ENCODE results near the gene USP30.
"Not testable (repeated sequence)": the region's sequence is repeated elsewhere in the genome, so short reads cannot be mapped to it uniquely, and the experiment has no call there.

The USP30 gene, protein sequence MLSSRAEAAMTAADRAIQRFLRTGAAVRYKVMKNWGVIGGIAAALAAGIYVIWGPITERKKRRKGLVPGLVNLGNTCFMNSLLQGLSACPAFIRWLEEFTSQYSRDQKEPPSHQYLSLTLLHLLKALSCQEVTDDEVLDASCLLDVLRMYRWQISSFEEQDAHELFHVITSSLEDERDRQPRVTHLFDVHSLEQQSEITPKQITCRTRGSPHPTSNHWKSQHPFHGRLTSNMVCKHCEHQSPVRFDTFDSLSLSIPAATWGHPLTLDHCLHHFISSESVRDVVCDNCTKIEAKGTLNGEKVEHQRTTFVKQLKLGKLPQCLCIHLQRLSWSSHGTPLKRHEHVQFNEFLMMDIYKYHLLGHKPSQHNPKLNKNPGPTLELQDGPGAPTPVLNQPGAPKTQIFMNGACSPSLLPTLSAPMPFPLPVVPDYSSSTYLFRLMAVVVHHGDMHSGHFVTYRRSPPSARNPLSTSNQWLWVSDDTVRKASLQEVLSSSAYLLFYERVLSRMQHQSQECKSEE

DNA sequence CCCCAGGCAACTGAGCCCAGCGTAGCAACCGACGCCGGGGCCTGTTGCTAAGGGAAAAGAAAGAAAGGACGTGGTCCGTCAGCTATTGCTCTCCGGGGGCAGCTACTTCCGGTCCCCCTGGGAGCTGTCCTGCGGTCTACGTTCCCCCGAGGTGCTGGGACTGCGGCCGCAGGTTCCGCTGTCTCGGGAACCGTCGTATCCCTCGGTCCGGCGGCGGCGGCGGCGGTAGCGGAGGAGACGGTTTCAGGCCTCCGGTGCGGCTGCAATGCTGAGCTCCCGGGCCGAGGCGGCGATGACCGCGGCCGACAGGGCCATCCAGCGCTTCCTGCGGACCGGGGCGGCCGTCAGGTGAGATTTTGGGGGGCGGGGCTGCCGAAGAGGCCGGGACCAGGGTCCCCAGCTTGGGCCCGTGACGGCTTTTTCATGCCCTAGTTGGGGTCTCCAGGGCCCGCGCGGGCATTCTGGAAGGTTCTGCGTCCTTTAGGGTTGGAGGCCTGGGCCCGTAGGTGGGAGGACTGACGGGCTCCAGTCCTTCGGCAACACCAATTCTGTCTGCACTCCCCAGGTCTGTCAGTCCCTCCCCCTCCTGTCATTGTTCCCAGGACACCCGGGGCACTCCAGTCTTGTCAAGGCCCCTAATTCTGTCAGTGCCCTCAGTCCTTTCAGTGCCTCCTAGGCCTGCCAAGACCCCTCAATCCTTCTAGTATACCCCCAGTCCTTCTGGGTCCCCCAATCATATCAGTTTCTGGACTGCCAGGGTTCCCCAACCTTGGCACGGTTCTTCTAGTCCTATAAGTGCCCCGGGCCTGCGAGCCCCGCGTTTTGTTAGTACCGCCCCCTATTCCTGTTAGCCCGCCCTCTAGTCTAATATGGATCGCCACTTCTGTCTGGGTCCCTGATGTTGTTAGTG lies at the start of gene USP30:
USP30 (plus strand) TSS at position 163 of the 910 bp plus-strand sequence; CDS start at position 266, 103 bp downstream.
- peak; percentile 73 to 74 for DNase-seq (ENCODE audit: low read depth in 2 of 2)

DNA sequence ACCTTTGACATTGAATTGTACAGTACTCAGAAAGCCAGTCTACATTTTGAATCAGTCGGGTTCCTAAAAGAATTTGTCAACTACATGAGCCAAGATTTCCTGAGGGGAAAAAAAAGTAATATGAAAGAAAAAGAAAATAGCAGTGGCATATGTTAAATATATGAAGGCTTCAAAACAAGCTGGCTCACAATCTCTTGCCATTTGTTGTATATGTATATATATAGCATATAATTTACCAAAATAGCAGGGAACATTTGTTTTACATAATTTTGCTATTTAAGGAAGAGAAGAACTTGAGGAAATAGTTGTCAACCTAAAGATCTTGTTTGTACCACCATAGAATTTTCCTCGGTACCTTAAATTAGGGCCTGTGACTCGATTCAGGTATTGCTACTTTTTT lies 48.4 kb upstream of the USP30 start:
- no peak for DNase-seq (ENCODE audit: low read depth in 2 of 2)

DNA sequence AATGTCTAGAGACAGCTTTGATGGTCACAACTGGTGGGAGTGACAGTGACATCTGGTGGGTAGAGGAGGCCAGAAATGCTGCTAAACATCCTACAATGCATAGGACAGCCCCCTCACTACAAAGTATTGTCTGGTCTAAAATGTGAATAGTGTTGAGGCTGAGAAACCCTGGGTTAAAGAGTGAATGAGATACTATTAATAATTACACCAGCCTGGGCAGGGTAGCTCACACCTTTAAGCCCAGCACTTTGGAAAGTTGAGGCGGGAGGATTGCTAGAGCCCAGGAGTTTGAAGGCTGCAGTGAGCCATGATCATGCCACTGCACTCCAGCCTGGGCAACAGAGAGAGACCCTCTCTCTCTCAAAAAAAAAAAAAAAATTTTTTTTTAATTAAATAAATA lies 42.6 kb upstream of the USP30 start:
- DNase-seq (ENCODE audit: low read depth in 2 of 2): no peak

DNA sequence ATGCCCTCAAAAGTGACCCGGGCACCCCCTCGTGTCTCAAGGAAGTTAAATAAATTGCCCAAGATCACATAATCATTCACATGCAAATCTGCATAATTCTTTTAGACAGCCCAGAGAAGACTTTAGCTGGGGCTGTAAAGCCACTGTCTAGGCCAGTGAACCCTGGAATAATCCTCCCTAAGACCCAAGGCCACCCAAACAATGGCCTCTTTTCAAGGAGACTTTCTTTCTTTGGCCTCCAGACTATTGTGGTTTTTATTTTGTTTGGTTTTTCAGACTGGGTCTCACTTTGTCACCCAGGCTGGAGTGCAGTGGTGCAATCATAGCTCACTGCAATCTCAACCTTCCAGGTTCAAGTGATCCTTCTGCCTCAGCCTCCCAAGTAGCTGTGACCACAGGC lies 42.1 kb upstream of the USP30 start:
- DNase-seq (ENCODE audit: low read depth in 2 of 2): no peak

DNA sequence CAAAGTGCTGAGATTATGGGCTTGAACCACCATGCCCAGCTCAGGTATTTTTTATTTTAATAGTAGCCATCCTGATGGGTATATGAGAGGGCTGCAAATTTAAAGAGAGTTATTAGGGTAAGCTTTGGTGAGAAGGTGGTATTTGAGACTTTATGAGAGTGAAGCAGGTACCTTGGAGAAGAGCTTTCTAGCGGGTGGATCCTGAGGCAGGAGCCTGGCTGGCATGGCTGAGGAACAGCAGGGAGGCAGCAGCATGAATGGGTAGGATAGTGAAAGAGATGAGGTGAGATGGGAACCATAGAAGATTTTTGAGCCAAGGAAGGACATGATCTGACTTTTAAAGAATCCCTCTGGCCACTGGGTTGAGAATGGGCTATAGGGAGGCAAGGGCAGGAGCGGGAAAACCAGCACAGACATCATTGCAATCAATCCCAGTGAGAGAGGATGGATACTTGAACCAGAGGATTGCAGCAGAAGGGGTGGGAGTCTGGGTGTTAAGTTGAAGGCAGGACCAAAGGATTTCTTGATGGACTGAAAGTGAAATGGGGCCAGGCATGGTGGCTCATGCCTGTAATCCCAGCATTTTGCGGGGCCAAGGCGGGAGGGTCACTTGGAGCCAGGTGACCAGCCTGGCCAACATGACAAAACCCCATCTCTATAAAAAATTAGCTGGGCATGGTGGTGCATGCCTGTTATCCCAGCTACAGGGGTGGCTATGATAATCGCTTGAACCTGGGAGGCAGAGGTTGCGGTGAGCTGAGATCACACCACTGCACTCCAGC lies 37.2 kb upstream of the USP30 start:
- DNase-seq (ENCODE audit: low read depth in 2 of 2): no peak

DNA sequence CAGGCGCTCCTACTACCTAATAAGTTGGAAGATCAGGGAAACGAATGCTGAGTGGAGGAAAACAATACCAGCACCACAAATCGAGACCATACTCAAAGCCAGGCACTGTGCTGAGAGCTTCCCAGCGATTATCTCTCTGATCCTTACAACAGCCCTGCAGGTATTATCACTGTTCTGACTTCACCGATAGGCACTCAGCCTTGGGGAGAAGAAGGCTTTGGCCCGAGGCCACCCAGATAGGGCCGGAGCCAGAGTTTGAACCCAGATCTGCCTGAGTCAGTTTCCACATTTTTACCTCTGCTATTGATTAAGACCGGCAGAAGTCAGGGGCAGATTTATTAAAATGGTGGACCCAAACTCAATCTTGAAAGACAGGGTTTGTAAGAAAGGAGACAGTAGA lies 36.4 kb upstream of the USP30 start:
- no peak for DNase-seq (ENCODE audit: low read depth in 2 of 2)

DNA sequence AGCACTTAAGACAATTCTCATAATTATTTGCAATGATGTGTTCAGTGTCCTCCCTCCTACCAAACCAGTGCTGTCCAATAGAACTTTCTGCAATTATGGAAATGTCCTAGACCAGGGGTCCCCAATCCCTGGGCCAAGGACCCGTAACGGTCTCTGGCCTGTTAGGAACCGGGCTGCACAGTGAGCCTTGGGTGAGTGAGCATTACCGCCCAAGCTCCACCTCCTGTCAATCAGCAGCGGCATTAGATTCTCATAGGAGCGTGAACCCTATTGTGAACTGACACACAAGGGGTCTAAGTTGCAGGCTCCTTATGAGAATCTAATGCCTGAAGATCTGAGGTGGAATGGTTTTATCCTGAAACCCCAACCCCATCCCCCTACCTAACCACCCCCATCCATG lies 35.4 kb upstream of the USP30 start:
- no peak for DNase-seq (ENCODE audit: low read depth in 2 of 2)

DNA sequence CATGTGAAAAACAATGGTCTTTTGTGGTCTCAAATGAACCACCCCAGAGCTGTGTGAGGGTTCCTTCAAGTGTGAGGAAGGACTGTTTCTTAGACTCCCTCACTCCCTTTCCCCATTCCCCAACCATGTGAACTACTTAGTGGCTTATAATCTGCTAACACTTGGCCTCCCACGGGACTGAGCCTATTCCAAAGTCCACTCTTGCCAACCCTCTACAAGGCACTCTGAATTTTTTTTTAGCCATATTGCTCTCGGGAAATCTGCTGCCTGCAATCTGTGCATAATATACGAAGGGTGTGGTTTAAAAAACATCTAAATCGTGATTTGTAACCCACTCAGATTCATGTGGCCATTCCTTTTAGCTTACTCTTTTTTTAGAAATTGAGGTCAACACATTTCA lies 34.1 kb upstream of the USP30 start:
- no peak for DNase-seq (ENCODE audit: low read depth in 2 of 2)

DNA sequence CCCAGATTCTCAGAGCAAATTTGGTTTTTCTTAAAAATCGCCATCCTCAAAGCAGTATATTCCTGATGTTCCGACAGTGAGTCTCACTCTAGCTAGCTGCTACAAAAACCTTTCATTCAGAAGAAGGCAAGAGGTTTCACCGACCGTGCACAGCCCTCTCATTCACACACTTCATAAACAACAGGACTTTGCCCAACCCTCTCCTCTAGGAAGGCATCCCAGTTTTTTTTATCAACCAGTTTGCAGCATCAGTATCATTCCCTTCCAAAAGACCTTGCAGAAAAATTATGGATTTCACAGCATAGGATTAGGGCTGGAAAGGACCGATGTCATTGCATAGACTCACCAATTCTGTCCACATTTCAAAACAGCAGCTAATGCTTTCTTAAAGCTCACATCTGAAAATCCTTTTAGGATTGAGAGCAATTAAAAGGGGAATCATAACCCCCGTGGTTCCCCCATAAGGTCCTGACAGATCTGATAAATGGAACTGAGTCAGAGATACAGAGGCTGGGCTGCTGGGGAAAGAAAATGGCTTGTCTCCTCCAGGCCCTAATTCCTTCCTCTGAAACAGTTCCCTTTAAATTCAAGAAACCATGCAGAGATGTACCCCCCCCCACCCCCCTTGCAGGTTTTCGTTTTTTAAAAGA lies 32.1 kb upstream of the USP30 start:
- no peak for DNase-seq (ENCODE audit: low read depth in 2 of 2)

DNA sequence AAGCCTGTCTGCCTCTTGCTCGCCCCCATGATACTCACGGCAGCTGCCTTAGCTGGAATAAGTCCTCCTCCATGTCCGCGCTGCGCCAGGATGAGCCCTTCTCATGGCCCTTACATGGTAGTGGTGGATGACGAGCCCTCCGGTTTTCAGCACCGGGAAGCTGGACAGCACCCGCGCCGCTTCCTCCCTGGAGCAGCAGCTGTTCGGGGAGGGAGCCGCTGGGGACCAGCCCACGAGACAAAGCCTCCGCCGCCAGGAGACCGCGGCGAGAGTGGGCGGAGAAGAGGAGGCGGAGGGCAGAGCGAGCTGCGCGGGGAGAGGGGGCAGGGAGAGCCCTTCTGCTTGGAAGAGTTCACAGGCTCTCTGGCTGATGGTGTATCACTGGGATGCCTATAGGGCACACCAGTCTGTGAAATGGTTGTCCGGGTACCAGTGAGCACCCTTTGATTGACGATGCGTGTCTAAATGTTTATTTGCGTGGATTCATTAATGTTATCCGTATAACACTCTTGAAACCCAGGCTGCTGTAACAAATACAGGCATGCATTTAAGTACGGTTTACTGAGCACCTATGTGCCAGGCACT lies 31.5 kb upstream of the USP30 start, which contains the start of gene SVOP:
SVOP (minus strand) TSS at position 273 of the 585 bp plus-strand sequence; CDS start at position 73, 200 bp downstream.
- DNase-seq (ENCODE audit: low read depth in 2 of 2): peak; percentile 36 to 51

DNA sequence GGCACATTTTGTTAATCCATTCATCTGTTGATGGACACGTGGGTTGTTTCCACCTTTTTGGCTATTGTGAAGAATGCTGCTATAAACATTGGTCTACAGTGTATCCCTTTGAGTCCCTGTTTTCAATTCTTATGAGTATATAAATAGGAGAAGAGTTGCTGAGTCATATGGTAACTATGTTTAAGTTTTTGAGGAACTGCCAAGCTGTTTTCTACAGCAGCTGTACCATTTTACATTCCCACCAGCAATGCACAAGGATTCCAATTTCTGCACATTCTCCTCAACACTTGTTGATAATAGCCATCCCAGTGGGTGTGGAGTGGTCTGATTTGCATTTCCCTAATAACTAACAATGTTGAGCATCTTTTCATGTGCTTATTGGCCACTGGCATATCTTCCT lies 24.6 kb upstream of the USP30 start:
- peak; percentile 18 to 23 for DNase-seq (ENCODE audit: low read depth in 2 of 2)

DNA sequence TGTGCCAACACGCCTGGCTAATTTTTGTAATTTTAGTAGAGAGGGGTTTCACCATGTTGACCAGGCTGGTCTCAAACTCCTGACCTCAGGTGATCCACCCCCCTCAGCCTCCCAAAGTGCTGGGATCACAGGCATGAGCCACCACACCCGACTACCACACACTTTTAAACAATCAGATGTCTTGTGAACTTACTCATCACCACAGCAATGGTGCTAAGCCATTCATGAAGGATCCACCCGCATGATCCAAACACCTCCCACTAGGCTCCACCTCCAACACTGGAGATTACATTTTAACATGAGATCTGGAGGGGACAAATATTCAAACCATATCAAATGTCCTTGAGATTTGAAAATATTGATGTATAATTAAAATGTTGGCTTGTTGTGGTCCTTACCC lies 23.8 kb upstream of the USP30 start:
- not testable (repeated sequence) for DNase-seq (ENCODE audit: low read depth in 2 of 2)

DNA sequence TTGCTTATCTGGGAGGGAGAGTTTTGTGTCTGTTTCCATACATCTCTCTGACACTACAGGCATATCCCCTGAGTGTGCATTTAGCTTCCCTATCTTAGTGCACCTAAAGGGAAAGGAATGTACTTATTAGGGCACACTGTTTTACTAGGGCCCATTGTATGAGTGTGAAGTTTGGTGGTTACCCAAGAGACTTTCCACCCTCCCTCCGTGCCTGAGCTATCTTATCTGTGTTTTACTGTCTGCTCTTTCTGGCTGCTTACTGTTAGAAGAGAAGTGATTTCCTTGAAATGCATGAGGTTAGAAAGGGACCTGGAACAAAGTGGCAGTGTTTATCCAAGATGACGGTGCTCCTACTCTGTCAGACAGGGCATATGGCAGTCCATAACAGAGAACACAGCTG lies 23.0 kb upstream of the USP30 start:
- no peak for DNase-seq (ENCODE audit: low read depth in 2 of 2)

DNA sequence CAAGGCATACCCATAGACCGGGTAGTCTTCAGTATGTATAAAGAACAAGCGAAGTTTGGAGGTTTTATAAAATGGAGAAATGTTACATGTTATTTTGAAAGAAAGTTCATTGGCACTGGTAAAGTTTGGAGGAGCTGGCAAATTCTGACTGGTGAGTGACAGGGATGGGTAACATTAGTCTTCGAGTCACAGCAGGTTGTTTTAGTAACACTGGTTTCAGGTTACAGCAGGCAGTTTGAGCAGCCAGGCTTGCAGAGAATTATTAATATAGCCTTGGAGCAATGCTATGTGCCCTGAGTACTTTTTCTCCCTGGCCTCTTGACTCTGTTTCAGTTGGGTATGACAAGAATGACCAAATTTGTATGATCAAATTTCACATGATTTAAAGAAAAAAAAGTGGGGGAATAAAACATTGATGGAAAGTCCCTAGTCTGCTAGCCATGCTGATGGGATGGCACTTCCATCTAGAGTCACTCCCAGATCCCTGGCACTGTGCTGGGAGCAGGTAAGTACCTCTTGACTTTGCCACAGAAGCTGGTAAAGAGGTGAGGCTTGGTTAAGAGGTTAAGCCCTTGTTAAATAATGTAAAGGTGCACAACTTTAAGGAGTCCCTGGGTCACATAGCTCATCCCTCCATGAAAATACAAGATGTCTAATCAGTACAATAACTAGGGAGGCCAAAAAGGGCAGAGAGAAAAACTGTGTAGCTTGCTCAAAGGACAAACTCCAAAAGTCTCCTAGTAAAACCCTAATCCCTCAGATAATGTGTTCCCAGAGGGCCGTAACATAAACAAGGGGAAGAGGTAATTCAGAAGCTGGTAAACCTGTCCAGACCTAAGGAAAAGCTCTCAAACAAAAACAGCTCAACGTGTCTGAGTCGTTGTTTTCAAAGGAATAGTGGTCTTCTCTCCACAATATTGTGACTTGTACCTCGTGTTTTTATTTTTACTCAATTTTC lies 18.9 kb upstream of the USP30 start:
- no peak for DNase-seq (ENCODE audit: low read depth in 2 of 2)

DNA sequence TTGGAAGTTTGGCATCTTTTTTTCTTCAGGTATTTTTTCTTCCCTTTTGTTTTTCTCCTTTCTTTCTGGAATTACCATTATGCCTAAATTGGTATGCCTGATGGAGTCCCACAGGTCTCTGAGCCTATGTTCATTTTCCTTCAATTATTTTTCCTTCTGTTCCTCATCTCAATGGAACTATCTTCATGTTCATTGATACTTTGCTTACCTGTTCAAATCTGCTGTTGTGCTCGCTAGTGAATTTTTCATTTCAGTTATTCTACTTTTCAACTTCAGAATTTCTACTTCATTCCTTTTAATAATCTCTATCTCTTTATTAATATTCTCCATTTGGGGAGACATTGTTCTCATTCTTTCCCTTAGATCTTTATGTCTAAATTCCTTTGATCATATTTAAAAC lies 15.4 kb upstream of the USP30 start:
- no peak for DNase-seq (ENCODE audit: low read depth in 2 of 2)

DNA sequence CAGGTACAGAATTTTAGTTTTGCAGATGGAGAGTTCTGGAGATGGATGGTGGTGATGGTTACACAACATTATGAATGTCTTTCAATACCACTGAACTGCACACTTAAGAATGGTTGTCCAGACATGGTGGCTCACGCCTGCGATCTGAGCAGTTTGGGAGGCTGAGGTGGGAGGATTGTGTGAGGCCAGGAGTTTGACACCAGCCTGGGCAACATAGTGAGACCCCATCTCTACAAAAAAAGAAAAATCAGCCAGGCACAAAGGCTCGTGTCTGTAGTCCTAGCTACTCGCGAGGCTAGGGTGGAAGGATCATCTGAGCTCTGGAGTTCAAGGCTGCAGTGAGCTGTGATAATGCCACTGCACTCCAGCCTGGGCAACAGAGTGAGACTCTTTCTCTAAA lies 8.1 kb upstream of the USP30 start:
- DNase-seq (ENCODE audit: low read depth in 2 of 2): no peak

DNA sequence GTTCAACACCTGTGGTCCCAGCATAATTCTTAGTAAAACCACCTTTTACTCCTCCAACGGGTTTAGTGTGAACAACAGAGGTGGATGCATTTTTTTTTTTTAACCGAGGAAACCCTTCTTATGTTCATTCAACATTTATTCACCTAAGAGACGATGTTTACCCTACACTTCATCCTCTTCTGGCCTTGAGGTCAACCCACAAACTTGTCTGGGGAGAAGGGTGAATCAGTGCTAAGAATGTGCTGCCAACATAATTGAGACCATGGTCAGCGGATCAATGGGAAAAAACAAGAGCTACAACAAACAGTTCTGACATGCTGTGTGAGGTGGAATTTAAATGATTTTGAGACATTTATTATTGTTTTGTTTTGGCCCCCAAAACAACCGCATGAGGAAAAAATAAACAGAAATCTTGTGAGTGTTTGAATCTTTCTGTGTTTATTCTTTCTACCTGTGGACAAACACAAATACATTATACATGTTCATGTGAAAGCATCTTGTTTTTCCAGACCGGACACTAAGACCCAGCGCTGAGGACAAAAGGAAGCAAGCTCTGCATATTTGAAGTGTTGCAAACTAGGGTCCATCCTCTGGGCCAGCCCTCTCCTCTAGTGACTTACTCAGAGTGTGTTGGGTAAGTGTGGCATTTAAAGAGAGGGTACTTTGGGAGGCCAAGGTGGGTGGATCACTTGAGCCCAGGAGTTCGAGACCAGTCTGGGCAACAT lies 5.1 kb upstream of the USP30 start:
- no peak for DNase-seq (ENCODE audit: low read depth in 2 of 2)

DNA sequence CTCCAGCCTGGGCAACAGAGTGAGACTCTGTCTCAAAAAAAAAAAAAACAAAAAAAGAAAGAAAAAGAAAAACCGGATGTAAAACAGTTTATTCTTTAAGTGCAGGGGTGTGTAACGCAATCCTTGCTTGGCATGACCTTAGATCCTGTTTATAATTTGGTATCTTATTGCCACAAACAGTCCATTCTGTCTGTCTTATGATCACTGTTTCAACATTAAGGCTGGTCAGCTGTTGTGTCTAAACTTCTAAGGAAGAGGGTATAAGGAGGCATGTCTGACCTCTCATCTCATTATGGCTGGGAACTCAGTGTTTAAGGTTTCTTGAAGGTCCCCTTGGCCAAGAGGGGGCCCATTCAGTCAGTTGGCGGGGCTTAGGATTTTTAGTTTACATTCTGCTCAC lies 3.7 kb upstream of the USP30 start:
- not testable (repeated sequence) for DNase-seq (ENCODE audit: low read depth in 2 of 2)

DNA sequence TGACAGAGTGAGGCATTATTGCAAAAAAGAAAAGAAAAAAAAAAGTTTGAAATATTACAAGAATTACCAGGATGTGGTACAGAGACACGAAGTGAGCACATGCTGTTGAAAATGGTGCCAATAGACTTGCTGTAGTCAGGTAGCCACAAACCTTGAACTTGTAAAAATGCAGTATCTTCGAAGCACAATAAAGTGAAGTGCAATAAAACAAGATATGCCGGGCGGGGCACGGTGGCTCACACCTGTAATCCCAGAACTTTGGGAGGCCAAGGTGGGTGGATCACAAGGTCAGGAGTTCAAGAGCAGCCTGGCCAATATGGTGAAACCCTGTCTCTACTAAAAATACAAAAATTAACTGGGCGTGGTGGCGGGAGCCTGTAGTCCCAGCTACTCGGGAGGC lies 2.6 kb upstream of the USP30 start:
- DNase-seq (ENCODE audit: low read depth in 2 of 2): not testable (repeated sequence)
